Inflammatory macrophage treated with lipopolysaccharide for 1 hour (primary cell): ENCODE results near the gene ZDHHC6.
"Not testable (repeated sequence)": the region's sequence is repeated elsewhere in the genome, so short reads cannot be mapped to it uniquely, and the experiment has no call there.

ENCODE experiments used
- DNase-seq, 2 donors: peaks; one replicate each; pipeline ENCODE4 v3.0.0-alpha.2; 2020 to 2022

The ZDHHC6 gene

GRCh38 chr10:112446855-112447619 lies at the start of gene ZDHHC6, which contains the start of gene VTI1A:
ZDHHC6 (minus strand) TSS chr10:112446914; CDS start chr10:112445436, 1,478 bp downstream.
VTI1A (plus strand) TSS chr10:112447215; CDS start chr10:112447374, 159 bp downstream.
- peak; percentile 80 to 87 for DNase-seq

- DNase-seq: no peak
Observed at GRCh38 chr10:112492736-112493135, 46.0 kb upstream of the ZDHHC6 start.

- DNase-seq: no peak
Observed at GRCh38 chr10:112491144-112491543, 44.4 kb upstream of the ZDHHC6 start.

- no peak for DNase-seq
Observed at GRCh38 chr10:112490545-112490944, 43.8 kb upstream of the ZDHHC6 start.

GRCh38 chr10:112487964-112488363 lies 41.2 kb upstream of the ZDHHC6 start:
- DNase-seq: no peak

- no peak for DNase-seq
Observed at GRCh38 chr10:112484399-112484798, 37.7 kb upstream of the ZDHHC6 start.

GRCh38 chr10:112481602-112482001 lies 34.9 kb upstream of the ZDHHC6 start:
- DNase-seq: no peak

GRCh38 chr10:112475575-112476218 lies 29.0 kb upstream of the ZDHHC6 start:
- peak in 1 of 2 donors; percentile 6 for DNase-seq

GRCh38 chr10:112471878-112472487 lies 25.3 kb upstream of the ZDHHC6 start:
- DNase-seq: peak; percentile 44 to 52

GRCh38 chr10:112467541-112468075 lies 20.9 kb upstream of the ZDHHC6 start:
- DNase-seq: no peak

GRCh38 chr10:112466802-112467201 lies 20.1 kb upstream of the ZDHHC6 start:
- no peak for DNase-seq

GRCh38 chr10:112465299-112465883 lies 18.7 kb upstream of the ZDHHC6 start:
- no peak for DNase-seq

GRCh38 chr10:112464074-112464473 lies 17.4 kb upstream of the ZDHHC6 start:
- not testable (repeated sequence) for DNase-seq

- peak; percentile 14 to 62 for DNase-seq
Observed at GRCh38 chr10:112461029-112461887, 14.5 kb upstream of the ZDHHC6 start.

- DNase-seq: no peak
Observed at GRCh38 chr10:112460366-112460765, 13.7 kb upstream of the ZDHHC6 start.

- DNase-seq: peak in 1 of 2 donors; percentile 12
Observed at GRCh38 chr10:112456533-112456932, 9.8 kb upstream of the ZDHHC6 start.

- DNase-seq: no peak
Observed at GRCh38 chr10:112454910-112455779, 8.4 kb upstream of the ZDHHC6 start.

- peak; percentile 65 to 78 for DNase-seq
Observed at GRCh38 chr10:112448888-112449287, 2.2 kb upstream of the ZDHHC6 start.

GRCh38 chr10:112447620-112447928 lies 860 bp upstream of the ZDHHC6 start:
- DNase-seq: peak in 1 of 2 donors; percentile 40

GRCh38 chr10:112446055-112446854 lies 459 bp downstream of the ZDHHC6 start:
- DNase-seq: peak; percentile 18 to 34
